ENCODE measurements around the gene ADAMTS7. TPM values are rescaled to one million over a fixed set of nuclear protein-coding genes. Genes with fewer than 3 reads are reported as not detected.
"Not testable (repeated sequence)": the region's sequence is repeated elsewhere in the genome, so short reads cannot be mapped to it uniquely, and the experiment has no call there.

Gene ADAMTS7
- total RNA-seq, 1 experiment from 2014 or later: 12.0 TPM

DNA sequence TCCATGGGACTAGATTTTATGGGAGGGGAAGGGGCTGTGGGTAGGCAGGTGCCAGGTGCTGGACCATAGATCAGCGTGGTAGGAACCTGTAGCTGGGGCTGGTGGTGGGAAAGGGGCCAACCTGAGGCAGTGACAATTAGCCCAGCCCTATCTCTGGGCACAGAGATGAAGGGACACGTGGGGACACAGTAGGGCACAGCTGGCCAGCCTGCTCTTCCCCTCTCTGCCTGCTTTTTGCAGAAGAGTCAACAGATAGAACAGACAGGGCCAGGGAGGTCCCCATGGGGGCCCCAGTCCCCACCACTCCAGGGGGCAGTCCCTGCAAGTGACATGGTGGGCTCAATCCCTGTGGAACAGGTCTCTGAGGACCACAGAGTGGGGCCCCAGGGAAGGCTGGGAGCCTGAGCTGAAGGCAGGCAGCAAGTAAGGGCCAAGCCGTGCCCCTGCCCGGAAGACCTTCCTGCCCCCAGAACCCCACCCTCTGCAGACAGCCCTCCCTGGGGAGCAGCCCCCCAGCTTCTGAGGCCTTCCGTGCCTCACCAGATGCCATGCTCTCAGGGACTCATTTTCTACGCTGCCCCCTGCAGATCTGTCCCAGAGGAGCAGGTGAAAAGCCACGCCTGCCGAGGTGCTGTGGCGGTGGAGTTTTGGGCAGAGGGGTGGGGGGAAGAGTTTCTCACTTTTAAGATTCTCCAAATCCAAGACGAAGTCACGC, 52.6 kb downstream of the ADAMTS7 start:
- RAD21 ChIA-PET (ENCODE audit: low non-redundant PET in 1 of 2, low total read pairs in 2 of 2, uncharacterized antibody in 2 of 2, unreplicated experiment in 2 of 2); H3K4me3 ChIP-seq (replicated peaks in 1 of 2; ENCODE audit: low read depth in 1 of 2, low read length in 2 of 2); H2AFZ ChIP-seq (ENCODE audit: low read depth, low read length, poor library complexity, severe bottlenecking); H3K9me2 ChIP-seq (ENCODE audit: insufficient read depth); H3K36me3 ChIP-seq (ENCODE audit: control insufficient read depth in 1 of 2, insufficient read depth in 2 of 2, low read length in 2 of 2); H3K9ac ChIP-seq (ENCODE audit: low read length); H3K4me1 ChIP-seq (ENCODE audit: control insufficient read depth in 1 of 2, insufficient read depth in 2 of 2, low read length in 2 of 2); H3K27ac ChIP-seq (ENCODE audit: low read depth, low read length); BruUV-seq (replicated peaks); H3K4me2 ChIP-seq (ENCODE audit: low read length); H3K27me3 ChIP-seq (ENCODE audit: insufficient read depth, low read length); H3K9me3 ChIP-seq (ENCODE audit: control insufficient read depth in 1 of 2, insufficient read depth in 1 of 2, low read depth in 1 of 2, low read length in 2 of 2); DNase-seq (ENCODE audit: low read depth, low spot score); H3K79me2 ChIP-seq (ENCODE audit: insufficient read depth, low read length); POLR2A ChIA-PET; H4K20me1 ChIP-seq (ENCODE audit: insufficient read depth): not testable (repeated sequence)
- TF ChIP-seq, protein P1, sequence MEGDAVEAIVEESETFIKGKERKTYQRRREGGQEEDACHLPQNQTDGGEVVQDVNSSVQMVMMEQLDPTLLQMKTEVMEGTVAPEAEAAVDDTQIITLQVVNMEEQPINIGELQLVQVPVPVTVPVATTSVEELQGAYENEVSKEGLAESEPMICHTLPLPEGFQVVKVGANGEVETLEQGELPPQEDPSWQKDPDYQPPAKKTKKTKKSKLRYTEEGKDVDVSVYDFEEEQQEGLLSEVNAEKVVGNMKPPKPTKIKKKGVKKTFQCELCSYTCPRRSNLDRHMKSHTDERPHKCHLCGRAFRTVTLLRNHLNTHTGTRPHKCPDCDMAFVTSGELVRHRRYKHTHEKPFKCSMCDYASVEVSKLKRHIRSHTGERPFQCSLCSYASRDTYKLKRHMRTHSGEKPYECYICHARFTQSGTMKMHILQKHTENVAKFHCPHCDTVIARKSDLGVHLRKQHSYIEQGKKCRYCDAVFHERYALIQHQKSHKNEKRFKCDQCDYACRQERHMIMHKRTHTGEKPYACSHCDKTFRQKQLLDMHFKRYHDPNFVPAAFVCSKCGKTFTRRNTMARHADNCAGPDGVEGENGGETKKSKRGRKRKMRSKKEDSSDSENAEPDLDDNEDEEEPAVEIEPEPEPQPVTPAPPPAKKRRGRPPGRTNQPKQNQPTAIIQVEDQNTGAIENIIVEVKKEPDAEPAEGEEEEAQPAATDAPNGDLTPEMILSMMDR (IDR thresholded peaks at IDR 0.05 in 2 of 3, conservative IDR thresholded peaks at IDR 0.05 in 1 of 3; ENCODE audit: borderline replicate concordance in 1 of 3, insufficient read depth in 1 of 3, low read depth in 2 of 3, low read length in 2 of 3): peak in 2 of 3 experiments; percentile 17 to 25; a peak in 2 of 6 replicates
- ATAC-seq: 0 out of 2 replicates have a peak, but pooled peaks have one; percentile 33
- CTCF ChIA-PET: interaction anchor here (1.6 kb wide), 1 partner anchor 53 kb away, joined by 4 read pairs; the partner anchor contains the start of gene ADAMTS7
- intact Hi-C loops (cut with micrococcal nuclease): loop anchor here (5.0 to 10.0 kb wide), 3 partner anchors 114 to 426 kb away; partner anchors contain the start of gene MORF4L1

DNA sequence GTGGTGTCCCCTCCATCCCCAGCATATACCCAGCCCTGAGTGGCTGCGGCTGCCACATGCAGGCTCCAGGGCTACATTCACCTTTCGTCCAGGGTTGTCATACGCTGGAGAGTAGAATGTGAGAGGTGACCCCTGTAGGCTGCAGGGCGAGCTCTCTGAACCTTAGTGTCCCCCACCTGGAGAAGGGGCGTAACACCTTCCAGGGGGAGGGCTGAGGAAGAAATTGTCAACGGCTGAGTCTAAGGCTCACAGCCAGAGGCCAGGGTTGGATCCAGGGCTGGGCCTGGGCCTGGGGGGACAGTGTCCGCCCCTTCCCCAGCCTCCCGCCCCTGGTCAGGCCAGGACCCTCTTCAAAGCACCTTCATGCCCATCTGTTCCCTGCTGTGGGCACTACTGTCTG, 53.2 kb downstream of the ADAMTS7 start:
- H3K9ac ChIP-seq (ENCODE audit: low read length); ATAC-seq; H3K36me3 ChIP-seq (ENCODE audit: control insufficient read depth in 1 of 2, insufficient read depth in 2 of 2, low read length in 2 of 2); POLR2A ChIA-PET; H3K9me2 ChIP-seq (ENCODE audit: insufficient read depth); BruUV-seq (replicated peaks); H3K27me3 ChIP-seq (ENCODE audit: insufficient read depth, low read length); DNase-seq (ENCODE audit: low read depth, low spot score); H4K20me1 ChIP-seq (ENCODE audit: insufficient read depth); H2AFZ ChIP-seq (ENCODE audit: low read depth, low read length, poor library complexity, severe bottlenecking); H3K4me3 ChIP-seq (replicated peaks in 1 of 2; ENCODE audit: low read depth in 1 of 2, low read length in 2 of 2); H3K79me2 ChIP-seq (ENCODE audit: insufficient read depth, low read length); H3K9me3 ChIP-seq (ENCODE audit: control insufficient read depth in 1 of 2, insufficient read depth in 1 of 2, low read depth in 1 of 2, low read length in 2 of 2); H3K4me2 ChIP-seq (ENCODE audit: low read length); H3K27ac ChIP-seq (ENCODE audit: low read depth, low read length); RAD21 ChIA-PET (ENCODE audit: low non-redundant PET in 1 of 2, low total read pairs in 2 of 2, uncharacterized antibody in 2 of 2, unreplicated experiment in 2 of 2); H3K4me1 ChIP-seq (ENCODE audit: control insufficient read depth in 1 of 2, insufficient read depth in 2 of 2, low read length in 2 of 2): not testable (repeated sequence)
- CTCF ChIA-PET: interaction anchor here (1.6 kb wide), 1 partner anchor 53 kb away, joined by 4 read pairs; the partner anchor contains the start of gene ADAMTS7
- intact Hi-C loops (cut with micrococcal nuclease): loop anchor here (5.0 to 10.0 kb wide), 3 partner anchors 114 to 427 kb away; partner anchors contain the start of gene MORF4L1

All from HCT116 (cell line).